ENCODE results near the gene ASB10.

ASB10 gene

GRCh38 chr7:151166629-151167196, 20.3 kb downstream of the ASB10 start:
- no peak for DNase-seq

DNA sequence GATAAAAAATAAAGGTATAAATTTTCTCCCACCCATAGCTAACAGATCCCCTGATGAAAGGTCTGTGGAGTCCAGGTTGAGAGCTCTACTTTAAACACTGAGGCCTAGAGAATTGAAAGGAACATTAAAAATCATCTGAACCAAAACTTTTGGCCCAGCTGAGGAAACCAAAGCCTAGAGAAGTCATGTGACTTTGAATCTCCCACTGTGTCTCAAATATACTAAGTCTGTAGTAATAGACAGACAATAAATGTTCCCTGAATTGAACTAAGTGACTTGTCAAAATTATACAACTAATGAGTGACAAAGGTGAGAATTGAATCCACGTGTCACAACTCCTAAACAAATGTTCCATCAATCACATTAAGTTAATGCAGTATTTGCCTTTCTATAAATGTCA, 25.3 kb downstream of the ASB10 start:
- DNase-seq = no peak

DNA sequence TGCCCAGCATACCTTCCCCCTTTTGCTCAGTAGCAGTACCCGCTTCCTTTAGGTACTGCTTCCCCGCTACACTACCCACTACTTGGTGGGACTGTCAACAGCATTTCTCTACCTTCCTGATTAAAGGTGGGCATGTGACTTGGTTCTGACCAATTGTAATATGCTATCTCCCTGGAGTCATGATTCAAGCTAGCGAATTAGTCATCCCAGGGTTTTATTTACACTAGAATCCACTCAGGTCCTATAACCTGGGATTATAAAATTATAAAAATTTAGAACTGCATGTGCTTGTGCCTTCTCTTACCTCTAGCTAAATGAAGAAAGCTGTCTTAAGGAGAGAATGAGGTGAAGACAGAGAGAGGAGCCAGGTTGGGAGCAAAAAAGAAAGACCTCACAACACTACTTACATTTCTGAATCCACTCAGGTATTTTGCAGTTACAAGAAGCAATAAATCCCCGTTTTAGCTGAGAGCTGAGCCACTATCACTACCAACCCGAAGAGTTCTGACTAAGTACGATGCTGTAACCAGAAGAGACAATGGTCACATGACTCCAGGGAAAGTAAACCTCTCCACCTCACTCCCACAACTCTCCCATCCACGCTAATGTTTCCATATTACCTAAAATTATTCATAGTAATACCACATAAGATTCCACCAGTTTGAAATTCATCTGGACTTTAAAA, 29.3 kb downstream of the ASB10 start:
- DNase-seq = no peak

GRCh38 chr7:151152643-151153513, 34.2 kb downstream of the ASB10 start:
- no peak for DNase-seq

DNA sequence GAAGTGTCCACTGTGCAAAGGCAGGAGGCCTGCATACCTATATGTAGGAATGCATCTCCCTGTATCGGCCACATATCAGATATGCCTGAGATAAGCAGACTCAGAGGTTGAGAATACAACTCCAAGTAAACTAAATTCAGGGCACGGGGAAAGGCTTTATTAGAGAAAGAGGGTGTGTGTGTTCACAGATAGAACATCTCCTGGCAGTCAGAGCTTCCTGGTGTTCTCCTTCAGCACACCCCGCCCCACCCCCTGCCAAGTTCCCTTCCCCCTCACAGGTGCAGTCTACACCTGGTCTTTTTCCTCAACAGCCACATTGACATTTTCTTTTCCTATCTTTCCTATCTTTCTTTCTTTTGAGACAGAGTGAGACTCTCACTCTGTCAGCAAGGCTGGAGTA, 36.7 kb downstream of the ASB10 start:
- DNase-seq = no peak

DNA sequence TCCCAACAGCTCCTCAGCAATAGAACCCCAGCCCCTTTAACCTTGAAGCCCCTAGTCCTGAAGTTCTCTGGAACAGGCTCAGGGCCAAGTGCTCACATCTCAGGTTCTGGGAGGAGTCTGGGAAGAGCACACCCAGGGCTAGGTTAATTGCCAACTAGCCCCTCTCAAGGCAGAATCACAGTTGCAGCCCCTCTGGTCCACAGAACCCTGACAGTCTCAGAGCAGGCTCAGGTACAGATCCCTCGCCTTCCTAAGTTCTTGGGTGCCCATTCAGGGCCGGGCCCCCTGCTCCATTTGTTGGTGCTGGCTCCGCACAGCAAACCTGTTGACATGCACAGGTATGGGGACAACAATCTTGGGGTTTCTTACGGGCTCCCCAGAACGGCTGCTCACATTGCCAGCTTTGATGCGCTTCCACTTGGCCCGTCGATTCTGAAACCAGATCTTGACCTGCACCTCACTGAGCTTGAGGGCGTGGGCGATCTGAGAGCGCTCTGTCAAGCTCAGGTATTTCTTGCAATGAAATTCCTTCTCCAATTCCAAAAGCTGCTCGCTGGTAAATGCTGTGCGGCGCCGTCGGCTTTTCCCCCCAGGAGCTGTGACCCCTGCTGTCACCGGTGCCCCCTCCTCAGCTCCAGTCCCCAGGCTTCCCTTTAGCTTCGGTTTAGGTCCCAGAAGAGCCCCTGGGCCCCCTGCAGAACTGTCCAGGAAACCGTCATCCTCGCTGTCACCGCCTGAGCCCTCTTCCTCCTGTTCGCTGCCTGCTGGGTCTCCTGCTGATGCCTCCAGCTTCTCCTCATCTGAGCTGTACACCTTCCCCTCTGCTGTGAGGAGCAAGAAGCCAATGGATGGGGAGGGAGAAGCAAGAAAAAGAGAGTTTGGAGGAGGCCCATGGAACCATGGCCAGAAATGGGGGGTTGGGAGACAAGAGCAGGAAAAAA, 38.5 kb downstream of the ASB10 start:
- no peak for DNase-seq

- DNase-seq = no peak
Observed at GRCh38 chr7:151146761-151147160, 40.3 kb downstream of the ASB10 start.

- no peak for DNase-seq
Observed at GRCh38 chr7:151144387-151144786, 42.7 kb downstream of the ASB10 start.

- no peak for DNase-seq
Observed at GRCh38 chr7:151143261-151144015, 43.6 kb downstream of the ASB10 start.

DNA sequence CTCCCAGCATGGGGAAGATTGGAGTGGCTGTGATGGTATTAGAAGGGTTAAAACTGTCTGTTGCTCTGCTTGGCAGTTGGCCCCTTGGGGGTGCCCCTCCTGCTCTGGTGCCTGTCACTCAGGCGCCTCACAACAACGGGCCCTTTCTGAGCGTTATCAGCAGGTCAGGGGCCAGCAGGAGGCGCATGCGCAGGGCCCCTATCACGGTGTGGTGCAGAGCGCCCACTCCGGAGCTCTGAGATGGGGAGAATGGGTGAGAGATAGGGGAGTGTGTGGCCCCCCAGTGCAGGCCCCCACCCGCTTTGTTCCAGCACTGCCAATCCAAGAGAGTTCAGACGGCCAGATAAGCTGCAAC, 44.4 kb downstream of the ASB10 start:
- DNase-seq = no peak

- no peak for DNase-seq
Observed at GRCh38 chr7:151141855-151142685, 45.0 kb downstream of the ASB10 start.

DNA sequence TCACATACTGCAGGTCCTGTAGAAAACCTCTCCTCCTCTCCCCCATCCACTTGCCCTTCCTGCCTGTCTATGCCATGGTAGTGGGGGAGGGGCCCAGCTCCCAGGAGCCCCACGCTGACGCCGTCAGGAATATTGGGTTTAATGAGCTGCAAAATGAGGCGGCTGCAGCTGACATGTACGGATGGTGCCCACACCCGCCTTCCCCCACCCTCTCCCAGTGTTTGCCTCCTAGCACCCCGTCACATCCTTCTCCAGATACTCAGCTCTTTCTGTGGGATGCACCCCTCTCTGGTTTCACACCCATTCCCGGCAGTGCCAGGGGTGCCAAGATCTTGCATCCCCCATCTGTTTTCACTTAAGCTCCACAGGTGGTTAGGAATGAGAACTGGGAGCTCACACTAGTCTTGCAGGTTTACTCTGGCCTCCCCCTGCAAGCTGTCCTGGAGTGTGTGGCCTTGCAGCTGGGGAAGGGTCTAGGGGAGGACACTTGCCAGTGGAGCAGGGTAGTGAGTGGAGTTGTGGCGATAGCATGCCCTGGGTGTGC, 45.7 kb downstream of the ASB10 start:
- no peak for DNase-seq

- no peak for DNase-seq
Observed at GRCh38 chr7:151140826-151141225, 46.2 kb downstream of the ASB10 start.

DNA sequence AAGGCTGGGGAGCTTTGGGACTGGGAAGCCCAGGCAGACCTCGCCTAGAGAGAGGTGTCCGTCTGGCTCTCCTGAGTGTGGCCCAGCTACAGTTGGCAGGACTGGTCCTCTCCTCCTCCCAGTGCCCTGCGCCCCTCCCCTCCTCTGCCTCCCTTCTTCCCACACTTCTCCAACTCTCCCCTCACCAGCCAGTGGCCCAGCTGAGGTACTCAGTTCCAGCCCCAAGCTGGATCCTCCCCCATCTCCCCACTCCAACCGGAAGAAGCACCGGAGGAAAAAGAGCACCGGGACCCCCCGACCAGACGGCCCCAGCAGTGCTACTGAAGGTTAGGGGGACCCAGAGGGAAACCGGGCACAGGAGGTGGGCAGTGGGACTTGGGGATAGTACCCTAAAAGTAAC, 47.3 kb downstream of the ASB10 start:
- DNase-seq = no peak

GRCh38 chr7:151139071-151139790, 47.8 kb downstream of the ASB10 start:
- DNase-seq = no peak

DNA sequence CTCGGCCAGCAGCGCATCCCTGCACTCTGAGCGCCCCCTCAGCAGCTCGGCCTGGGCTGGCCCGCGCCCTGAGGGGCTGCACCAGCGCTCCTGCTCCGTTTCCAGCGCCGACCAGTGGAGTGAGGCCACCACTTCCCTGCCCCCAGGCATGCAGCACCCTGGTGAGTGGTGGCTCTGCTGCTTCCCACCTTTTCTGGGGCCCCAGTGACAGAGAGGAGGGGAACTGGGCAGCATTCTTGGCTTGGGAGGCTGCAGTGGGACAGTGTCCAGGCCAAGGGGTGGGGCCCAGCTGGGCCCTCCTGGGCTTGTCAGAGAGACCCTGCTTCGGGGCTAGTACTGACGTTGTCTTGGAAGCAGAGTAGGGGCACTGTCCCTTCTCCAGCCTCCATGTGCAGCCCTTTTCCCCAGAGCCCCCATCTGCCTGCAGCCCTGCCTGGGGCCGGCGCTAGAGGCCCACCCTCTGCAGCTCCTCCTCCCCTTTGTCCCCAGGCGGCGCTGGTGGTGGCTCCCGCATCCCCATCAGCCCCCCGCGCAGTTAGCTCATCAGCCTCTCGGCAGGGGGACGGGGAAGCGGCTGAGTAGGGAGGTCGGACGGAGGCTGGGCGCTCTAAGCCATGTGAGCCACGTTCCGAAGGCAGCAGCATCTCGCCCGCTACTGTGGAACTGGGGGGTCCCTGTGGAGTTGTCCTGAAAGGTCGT, 48.7 kb downstream of the ASB10 start:
- no peak for DNase-seq

DNA sequence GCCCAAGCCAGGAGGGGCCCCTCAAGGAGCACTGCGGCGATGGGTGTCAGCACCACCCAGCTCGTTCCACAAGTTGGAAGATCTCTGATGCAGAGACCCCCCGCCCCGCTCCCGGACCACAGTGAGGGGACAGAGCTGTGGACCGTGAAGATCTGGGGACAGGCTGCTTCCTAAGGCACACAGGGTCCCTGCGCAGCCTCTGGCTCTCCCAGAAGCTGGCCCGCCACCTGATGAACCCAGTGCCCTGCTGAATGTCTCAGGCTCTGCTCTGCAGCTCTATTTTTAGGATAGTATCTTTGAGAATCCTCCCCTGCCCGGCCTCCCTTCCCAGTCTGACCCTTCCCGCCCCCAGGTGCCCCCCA, 49.3 kb downstream of the ASB10 start:
- DNase-seq = no peak

DNA sequence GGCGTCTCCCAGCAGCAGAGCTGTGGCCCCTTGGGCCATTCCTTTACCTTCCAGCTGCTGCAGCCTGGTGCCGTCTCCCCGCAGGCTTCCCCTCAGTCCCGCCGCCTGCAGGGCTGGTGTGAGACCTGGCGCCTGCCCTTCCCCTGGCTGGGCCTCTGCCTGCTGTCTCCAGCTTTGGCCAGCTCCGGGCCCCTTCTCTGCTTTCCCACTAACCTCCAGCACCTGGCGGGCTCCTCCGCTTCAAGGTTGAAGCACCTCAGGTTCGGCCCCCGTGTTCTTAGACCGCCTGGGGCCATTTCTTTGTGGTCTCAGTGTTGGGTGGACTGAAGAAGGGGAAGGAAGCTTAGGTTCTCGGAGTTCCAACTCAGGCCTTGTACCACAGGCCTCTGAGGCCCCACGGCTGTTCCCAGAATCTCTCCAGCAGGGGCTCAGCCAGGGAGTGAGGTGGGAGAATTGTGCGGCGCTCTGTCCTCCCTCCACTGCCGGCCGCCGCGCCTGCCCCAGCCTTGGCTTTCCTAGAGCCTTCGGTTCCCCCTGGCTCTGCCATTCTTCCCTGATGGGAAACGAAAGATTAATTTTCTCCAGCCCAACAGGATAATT, 49.9 kb downstream of the ASB10 start:
- DNase-seq = no peak

All from stimulated activated CD4-positive, alpha-beta T cell treated with anti-CD3 and anti-CD28 coated beads, Interleukin-1b, Interleukin-23, amount 100 ng/mL, for 48 hours (primary cell).